Caco-2 (cell line): ENCODE results near the gene APC. TPM values are rescaled to one million over a fixed set of nuclear protein-coding genes. Genes with fewer than 3 reads are reported as not detected.

Experiments
- total RNA-seq: library from RNA; stranded (reverse); gene quantifications from 2 replicates; pipeline ENCODE4 v1.2.3, GENCODE V29; 2022

Gene APC
- total RNA-seq, 1 experiment from 2014 or later: 28.6 TPM

Other genes starting within 250 kb of the APC start
- 63.5 and 65.1 TPM in 2 replicates for gene SRP19, start 123.4 kb downstream of the APC start, total RNA-seq
- gene REEP5, start 184.3 kb downstream of the APC start, total RNA-seq: 88.2 and 99.3 TPM in 2 replicates
- gene DCP2, start 238.9 kb downstream of the APC start, total RNA-seq: 146 and 149 TPM in 2 replicates